ENCODE measurements around the gene CADPS2.

The CADPS2 gene

GRCh38 chr7:122789156-122789555 is 97.1 kb downstream of the CADPS2 start:
- FAIRE-seq, result no peak

GRCh38 chr7:122770686-122771335 is 115.4 kb downstream of the CADPS2 start:
- FAIRE-seq, result no peak
- no peak for DNase-seq (ENCODE audit: low spot score)

More at GRCh38 chr7:122789156-122789555, 97.1 kb downstream of the CADPS2 start:
- DNase-seq (ENCODE audit: low spot score), result no peak

GRCh38 chr7:122768827-122769226 is 117.4 kb downstream of the CADPS2 start:
- no peak for FAIRE-seq
- DNase-seq (ENCODE audit: low spot score), result no peak

- FAIRE-seq (no peak), DNase-seq (ENCODE audit: low spot score) (no peak)
These were observed 118.9 kb downstream of the CADPS2 start for GRCh38 chr7:122767339-122767738.

- FAIRE-seq (no peak), DNase-seq (ENCODE audit: low spot score) (no peak)
These were observed 119.7 kb downstream of the CADPS2 start for GRCh38 chr7:122766593-122766992.

- FAIRE-seq, result no peak
- no peak for DNase-seq (ENCODE audit: low spot score)
These were observed 121.4 kb downstream of the CADPS2 start for GRCh38 chr7:122764902-122765301.

- DNase-seq (ENCODE audit: low spot score) (no peak), FAIRE-seq (no peak)
These were observed 122.2 kb downstream of the CADPS2 start for GRCh38 chr7:122764020-122764419.

- FAIRE-seq (no peak), DNase-seq (ENCODE audit: low spot score) (no peak)
These were observed 124.2 kb downstream of the CADPS2 start for GRCh38 chr7:122762071-122762470.

- no peak for FAIRE-seq
- DNase-seq (ENCODE audit: low spot score), result no peak
These were observed 127.8 kb downstream of the CADPS2 start for GRCh38 chr7:122758501-122758900.

GRCh38 chr7:122756860-122757259 is 129.4 kb downstream of the CADPS2 start:
- no peak for DNase-seq (ENCODE audit: low spot score)
- FAIRE-seq, result no peak

- FAIRE-seq, result no peak
- DNase-seq (ENCODE audit: low spot score), result no peak
These were observed 130.6 kb downstream of the CADPS2 start for GRCh38 chr7:122755696-122756095.

GRCh38 chr7:122752583-122752982 is 133.7 kb downstream of the CADPS2 start:
- FAIRE-seq, result no peak
- DNase-seq (ENCODE audit: low spot score), result no peak

GRCh38 chr7:122750389-122750788 is 135.9 kb downstream of the CADPS2 start:
- DNase-seq (ENCODE audit: low spot score) (no peak), FAIRE-seq (no peak)

GRCh38 chr7:122748195-122748594 is 138.1 kb downstream of the CADPS2 start:
- no peak for FAIRE-seq
- no peak for DNase-seq (ENCODE audit: low spot score)

GRCh38 chr7:122746948-122747347 is 139.3 kb downstream of the CADPS2 start:
- DNase-seq (ENCODE audit: low spot score), result no peak
- FAIRE-seq, result no peak

GRCh38 chr7:122743211-122743610 is 143.0 kb downstream of the CADPS2 start:
- FAIRE-seq, result no peak
- DNase-seq (ENCODE audit: low spot score), result no peak

GRCh38 chr7:122738947-122739346 is 147.3 kb downstream of the CADPS2 start:
- FAIRE-seq (no peak), DNase-seq (ENCODE audit: low spot score) (no peak)

- FAIRE-seq (no peak), DNase-seq (ENCODE audit: low spot score) (no peak)
These were observed 150.1 kb downstream of the CADPS2 start for GRCh38 chr7:122736183-122736582.

GRCh38 chr7:122727759-122728158 is 158.5 kb downstream of the CADPS2 start:
- DNase-seq (ENCODE audit: low spot score) (no peak), FAIRE-seq (no peak)

- FAIRE-seq (no peak), DNase-seq (ENCODE audit: low spot score) (no peak)
These were observed 158.9 kb downstream of the CADPS2 start for GRCh38 chr7:122727354-122727753.

GRCh38 chr7:122726881-122727280 is 159.4 kb downstream of the CADPS2 start:
- no peak for FAIRE-seq
- DNase-seq (ENCODE audit: low spot score), result no peak

GRCh38 chr7:122724366-122724765 is 161.9 kb downstream of the CADPS2 start:
- DNase-seq (ENCODE audit: low spot score) (no peak), FAIRE-seq (no peak)

GRCh38 chr7:122719010-122719578 is 167.2 kb downstream of the CADPS2 start:
- DNase-seq (ENCODE audit: low spot score) (no peak), FAIRE-seq (no peak)
